ENCODE measurements around the gene CHST8.

The CHST8 gene

GRCh38 chr19:33799476-33799875 is 177.7 kb downstream of the CHST8 start:
- no peak for DNase-seq

- no peak for DNase-seq
Observed at GRCh38 chr19:33800012-33800680, 178.4 kb downstream of the CHST8 start.

- DNase-seq, result no peak
Observed at GRCh38 chr19:33801411-33801810, 179.7 kb downstream of the CHST8 start.

- no peak for DNase-seq
Observed at GRCh38 chr19:33802001-33802400, 180.2 kb downstream of the CHST8 start.

- DNase-seq, result no peak
Observed at GRCh38 chr19:33802801-33803200, 181.0 kb downstream of the CHST8 start.

GRCh38 chr19:33803383-33803782 is 181.6 kb downstream of the CHST8 start:
- no peak for DNase-seq

GRCh38 chr19:33804021-33804799 is 182.5 kb downstream of the CHST8 start:
- no peak for DNase-seq

GRCh38 chr19:33805313-33805712 is 183.6 kb downstream of the CHST8 start:
- no peak for DNase-seq

- DNase-seq, result no peak
Observed at GRCh38 chr19:33805840-33806433, 184.2 kb downstream of the CHST8 start.

- no peak for DNase-seq
Observed at GRCh38 chr19:33806434-33806881, 184.7 kb downstream of the CHST8 start.

GRCh38 chr19:33808399-33808798 is 186.6 kb downstream of the CHST8 start:
- no peak for DNase-seq

- no peak for DNase-seq
Observed at GRCh38 chr19:33809960-33810359, 188.2 kb downstream of the CHST8 start.

GRCh38 chr19:33810821-33811220 is 189.1 kb downstream of the CHST8 start:
- DNase-seq, result no peak

- no peak for DNase-seq
Observed at GRCh38 chr19:33811246-33811645, 189.5 kb downstream of the CHST8 start.

GRCh38 chr19:33811736-33812387 is 190.1 kb downstream of the CHST8 start:
- DNase-seq, result no peak

GRCh38 chr19:33812388-33813330 is 190.9 kb downstream of the CHST8 start:
- no peak for DNase-seq

GRCh38 chr19:33813391-33814101 is 191.8 kb downstream of the CHST8 start:
- DNase-seq, result no peak

- no peak for DNase-seq
Observed at GRCh38 chr19:33814181-33815165, 192.7 kb downstream of the CHST8 start.

- no peak for DNase-seq
Observed at GRCh38 chr19:33815380-33816340, 193.9 kb downstream of the CHST8 start.

Data from stimulated activated CD8-positive, alpha-beta memory T cell treated with anti-CD3 and anti-CD28 coated beads, Interleukin-4, amount 100 ng/mL, for 48 hours (primary cell).